ENCODE data around the gene LYRM2.

DNA sequence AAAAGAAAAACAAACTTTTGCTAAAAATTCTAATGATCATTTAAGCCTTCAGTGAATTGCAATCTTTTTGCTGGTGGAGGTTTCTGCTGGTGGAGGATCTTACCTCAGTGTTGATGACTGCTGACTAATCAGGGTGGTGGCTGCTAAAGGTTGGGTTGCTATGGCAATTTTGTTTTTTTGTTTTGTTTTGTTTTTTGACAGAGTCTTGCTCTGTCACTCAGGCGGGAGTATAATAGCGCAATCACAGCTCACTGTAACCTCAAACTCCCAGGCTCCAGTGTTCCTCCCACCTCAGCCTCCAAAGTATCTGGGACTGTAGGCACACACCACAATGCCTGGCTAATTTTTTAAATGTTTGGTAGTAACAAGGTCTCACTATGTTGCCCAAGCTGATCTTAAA, 110.9 kb downstream of the LYRM2 start:
- no peak for TF ChIP-seq EZH2 (IDR thresholded peaks at IDR 0.05)
- TF ChIP-seq POLR2AphosphoS5 (IDR thresholded peaks at IDR 0.05; ENCODE audit: borderline replicate concordance, low read depth, low read length) = no peak

Measured in SK-N-MC (cell line).